ENCODE data around the gene STPG2. TPM values are rescaled to one million over a fixed set of nuclear protein-coding genes. Genes with fewer than 3 reads are reported as not detected.

Gene STPG2
- total RNA-seq, 1 donor from 2014 or later = not detected

- H3K9me3 Mint-ChIP-seq = no peaks in the 10 kb centered on the region
- intact Hi-C loops (cut with micrococcal nuclease) = no loop called here
Measured at GRCh38 chr4:97879942-97880341, 263.3 kb downstream of the STPG2 start.

GRCh38 chr4:97868097-97868496, 275.2 kb downstream of the STPG2 start:
- H3K27ac Mint-ChIP-seq = no peak overlapping the region
- H3K36me3 Mint-ChIP-seq (ENCODE audit: low read depth) = no peaks in the 10 kb centered on the region
- intact Hi-C loops (cut with micrococcal nuclease) = no loop called here
- no peak for DNase-seq
- H3K4me1 Mint-ChIP-seq = no peaks in the 10 kb centered on the region
- H3K9me3 Mint-ChIP-seq = no peaks in the 10 kb centered on the region
- H3K4me3 Mint-ChIP-seq = no peak overlapping the region
- H3K27me3 Mint-ChIP-seq = no peaks in the 10 kb centered on the region

More at GRCh38 chr4:97879942-97880341, 263.3 kb downstream of the STPG2 start:
- DNase-seq = no peak
- no peak overlapping the region for H3K4me3 Mint-ChIP-seq
- no peaks in the 10 kb centered on the region for H3K27me3 Mint-ChIP-seq
- no peak overlapping the region for H3K27ac Mint-ChIP-seq
- H3K36me3 Mint-ChIP-seq (ENCODE audit: low read depth) = no peaks in the 10 kb centered on the region
- no peaks in the 10 kb centered on the region for H3K4me1 Mint-ChIP-seq

- intact Hi-C loops (cut with micrococcal nuclease) = no loop called here
- no peak overlapping the region for H3K4me3 Mint-ChIP-seq
- no peaks in the 10 kb centered on the region for H3K27me3 Mint-ChIP-seq
- H3K9me3 Mint-ChIP-seq = peaks cover under 1% of the 10 kb centered on the region
- no peaks in the 10 kb centered on the region for H3K36me3 Mint-ChIP-seq (ENCODE audit: low read depth)
- DNase-seq = no peak
- H3K4me1 Mint-ChIP-seq = no peaks in the 10 kb centered on the region
- no peak overlapping the region for H3K27ac Mint-ChIP-seq
Measured at GRCh38 chr4:97867557-97868091, 275.7 kb downstream of the STPG2 start.

- H3K9me3 Mint-ChIP-seq = peaks cover 7% of the 10 kb centered on the region
- intact Hi-C loops (cut with micrococcal nuclease) = no loop called here
- no peaks in the 10 kb centered on the region for H3K4me1 Mint-ChIP-seq
- H3K27me3 Mint-ChIP-seq = no peaks in the 10 kb centered on the region
- no peaks in the 10 kb centered on the region for H3K36me3 Mint-ChIP-seq (ENCODE audit: low read depth)
- no peak overlapping the region for H3K4me3 Mint-ChIP-seq
- DNase-seq = no peak
- H3K27ac Mint-ChIP-seq = no peak overlapping the region
Measured at GRCh38 chr4:97866821-97867556, 276.3 kb downstream of the STPG2 start.

GRCh38 chr4:97851115-97851514, 292.2 kb downstream of the STPG2 start:
- no peaks in the 10 kb centered on the region for H3K27me3 Mint-ChIP-seq
- DNase-seq = no peak

GRCh38 chr4:97845758-97846157, 297.5 kb downstream of the STPG2 start:
- Mint-ChIP-seq H3K27me3 (no peaks in the 10 kb centered on the region), H3K4me3 (no peak overlapping the region), H3K36me3 (ENCODE audit: low read depth) (no peaks in the 10 kb centered on the region), H3K4me1 (no peaks in the 10 kb centered on the region), H3K9me3 (peaks cover 3% of the 10 kb centered on the region), H3K27ac (no peak overlapping the region)
- intact Hi-C loops (cut with micrococcal nuclease) = no loop called here
- DNase-seq = no peak

More at GRCh38 chr4:97851115-97851514, 292.2 kb downstream of the STPG2 start:
- no peak overlapping the region for H3K27ac Mint-ChIP-seq
- H3K4me1 Mint-ChIP-seq = no peaks in the 10 kb centered on the region
- intact Hi-C loops (cut with micrococcal nuclease) = no loop called here
- H3K4me3 Mint-ChIP-seq = no peak overlapping the region
- no peaks in the 10 kb centered on the region for H3K36me3 Mint-ChIP-seq (ENCODE audit: low read depth)
- peaks cover 8% of the 10 kb centered on the region for H3K9me3 Mint-ChIP-seq

GRCh38 chr4:97841512-97841911, 301.8 kb downstream of the STPG2 start:
- Mint-ChIP-seq H3K27ac (no peak overlapping the region), H3K27me3 (no peaks in the 10 kb centered on the region), H3K9me3 (peaks cover 3% of the 10 kb centered on the region), H3K36me3 (ENCODE audit: low read depth) (no peaks in the 10 kb centered on the region), H3K4me1 (no peaks in the 10 kb centered on the region), H3K4me3 (no peak overlapping the region)
- DNase-seq = no peak
- intact Hi-C loops (cut with micrococcal nuclease) = no loop called here

GRCh38 chr4:97836662-97837061, 306.6 kb downstream of the STPG2 start:
- H3K27ac Mint-ChIP-seq = no peak overlapping the region
- no peaks in the 10 kb centered on the region for H3K27me3 Mint-ChIP-seq
- intact Hi-C loops (cut with micrococcal nuclease) = no loop called here
- no peak overlapping the region for H3K4me3 Mint-ChIP-seq
- H3K4me1 Mint-ChIP-seq = no peaks in the 10 kb centered on the region
- no peak for DNase-seq
- no peaks in the 10 kb centered on the region for H3K9me3 Mint-ChIP-seq
- no peaks in the 10 kb centered on the region for H3K36me3 Mint-ChIP-seq (ENCODE audit: low read depth)

- no peaks in the 10 kb centered on the region for H3K36me3 Mint-ChIP-seq (ENCODE audit: low read depth)
- H3K4me1 Mint-ChIP-seq = no peaks in the 10 kb centered on the region
- intact Hi-C loops (cut with micrococcal nuclease) = no loop called here
- H3K27me3 Mint-ChIP-seq = no peaks in the 10 kb centered on the region
- no peak for DNase-seq
- no peak overlapping the region for H3K27ac Mint-ChIP-seq
- H3K9me3 Mint-ChIP-seq = no peaks in the 10 kb centered on the region
- H3K4me3 Mint-ChIP-seq = no peak overlapping the region
Measured at GRCh38 chr4:97828646-97829045, 314.6 kb downstream of the STPG2 start.

GRCh38 chr4:97819294-97819693, 324.0 kb downstream of the STPG2 start:
- Mint-ChIP-seq H3K27me3 (no peaks in the 10 kb centered on the region), H3K36me3 (ENCODE audit: low read depth) (no peaks in the 10 kb centered on the region), H3K9me3 (peaks cover 3% of the 10 kb centered on the region), H3K4me1 (no peaks in the 10 kb centered on the region), H3K27ac (no peak overlapping the region), H3K4me3 (no peak overlapping the region)
- intact Hi-C loops (cut with micrococcal nuclease) = no loop called here
- DNase-seq = no peak

GRCh38 chr4:97812768-97813167, 330.5 kb downstream of the STPG2 start:
- Mint-ChIP-seq H3K9me3 (peaks cover 3% of the 10 kb centered on the region), H3K4me1 (no peaks in the 10 kb centered on the region), H3K27ac (no peak overlapping the region), H3K36me3 (ENCODE audit: low read depth) (no peaks in the 10 kb centered on the region), H3K4me3 (no peak overlapping the region), H3K27me3 (no peaks in the 10 kb centered on the region)
- intact Hi-C loops (cut with micrococcal nuclease) = no loop called here
- no peak for DNase-seq

- no peak for DNase-seq
- Mint-ChIP-seq H3K27me3 (no peaks in the 10 kb centered on the region), H3K4me1 (no peaks in the 10 kb centered on the region), H3K4me3 (no peak overlapping the region), H3K27ac (no peak overlapping the region), H3K9me3 (no peaks in the 10 kb centered on the region), H3K36me3 (ENCODE audit: low read depth) (no peaks in the 10 kb centered on the region)
- intact Hi-C loops (cut with micrococcal nuclease) = no loop called here
Measured at GRCh38 chr4:97786306-97786920, 356.9 kb downstream of the STPG2 start.

- DNase-seq = no peak
- Mint-ChIP-seq H3K4me3 (no peak overlapping the region), H3K4me1 (no peaks in the 10 kb centered on the region), H3K9me3 (peaks cover 4% of the 10 kb centered on the region), H3K36me3 (ENCODE audit: low read depth) (no peaks in the 10 kb centered on the region), H3K27me3 (no peaks in the 10 kb centered on the region), H3K27ac (no peak overlapping the region)
- intact Hi-C loops (cut with micrococcal nuclease) = no loop called here
Measured at GRCh38 chr4:97778174-97778573, 365.1 kb downstream of the STPG2 start.

- no peak for DNase-seq
- no peak overlapping the region for H3K4me3 Mint-ChIP-seq
- intact Hi-C loops (cut with micrococcal nuclease) = no loop called here
- peaks cover 4% of the 10 kb centered on the region for H3K9me3 Mint-ChIP-seq
- H3K27ac Mint-ChIP-seq = no peak overlapping the region
- H3K27me3 Mint-ChIP-seq = no peaks in the 10 kb centered on the region
- no peaks in the 10 kb centered on the region for H3K4me1 Mint-ChIP-seq
- no peaks in the 10 kb centered on the region for H3K36me3 Mint-ChIP-seq (ENCODE audit: low read depth)
Measured at GRCh38 chr4:97774347-97774989, 368.8 kb downstream of the STPG2 start.

Data from activated CD4-positive, alpha-beta T cell treated with anti-CD3 and anti-CD28 coated beads, Interleukin-2, amount 10 ng/mL, durations not matched to agents 24 days and 14 days (primary cell).